Measurements from ENCODE around the gene ATF7. TPM values are rescaled to one million over a fixed set of nuclear protein-coding genes. Genes with fewer than 3 reads are reported as not detected.

Gene ATF7
- total and polyA plus RNA-seq, 9 of the 15 experiments (the other 6 are each of a cell fraction or from before 2014, with no cell fraction given) = 10.6 to 30.4 (median 20.7) TPM

GRCh38 chr12:53670971-53671370 lies 44.8 kb upstream of the ATF7 start:
- POLR2A ChIA-PET = interaction anchor here (0.6 kb wide), 1 partner anchor 15 kb away, joined by 4 read pairs; no protein-coding TSS in a partner anchor
- H3K9ac ChIP-seq (ENCODE audit: insufficient read depth in 1 of 2, low read depth in 2 of 2, low read length in 2 of 2) = no peak overlapping the region
- TF ChIP-seq TCF7 (IDR thresholded peaks at IDR 0.05; ENCODE audit: borderline replicate concordance) (no peak), KLF1 (tag; IDR thresholded peaks at IDR 0.05) (no peak), CSDE1 (IDR thresholded peaks at IDR 0.05) (no peak), RBFOX2 (IDR thresholded peaks at IDR 0.05; ENCODE audit: low read depth, low read length) (0 out of 2 replicates have a peak, but pooled peaks have one; percentile 35), FOSL1 (tag; conservative IDR thresholded peaks at IDR 0.05) (peak; percentile 37; the same call in 1 of the 2 replicates)
- no peaks in the 10 kb centered on the region for H3K27me3 ChIP-seq (ENCODE audit: control insufficient read depth in 2 of 2, insufficient read depth in 2 of 2, low read length in 2 of 2)
- in situ Hi-C loops (cut with MboI) (no loop called here), intact Hi-C loops (cut with micrococcal nuclease) (no loop called here)
- no peak for FAIRE-seq
- no peaks in the 10 kb centered on the region for H3K9me1 ChIP-seq (ENCODE audit: control insufficient read depth, insufficient read depth, low read length)
- H3K4me2 ChIP-seq (ENCODE audit: insufficient read depth, low read length) = no peak overlapping the region
- H3K79me2 ChIP-seq (ENCODE audit: control insufficient read depth, insufficient read depth, low read length) = peaks cover 56% of the 10 kb centered on the region
- H4K20me1 ChIP-seq (replicated peaks; ENCODE audit: control insufficient read depth, insufficient read depth, low read length) = no peaks in the 10 kb centered on the region
- H3K9me3 ChIP-seq (replicated peaks; ENCODE audit: control insufficient read depth, insufficient read depth, low read depth, low read length) = no peaks in the 10 kb centered on the region
- no peak overlapping the region for H2AFZ ChIP-seq (ENCODE audit: low read depth, low read length)
- H3K36me3 ChIP-seq (ENCODE audit: control insufficient read depth, insufficient read depth, low read length) = peaks cover 86% of the 10 kb centered on the region
- no TSS peak for BruUV-seq (replicated peaks)
- peaks cover 0 to 10% of the 10 kb centered on the region in 2 experiments; a peak in 3 of 5 replicates for H3K4me1 ChIP-seq (replicated peaks in 1 of 2; ENCODE audit: control insufficient read depth in 2 of 2, insufficient read depth in 2 of 2, low read length in 2 of 2)
- no peak overlapping the region for H3K4me3 ChIP-seq
- CTCF ChIA-PET (ENCODE audit: low intra/inter-chr PET ratio) = no interaction called here
- no peak overlapping the region for H3K27ac ChIP-seq (ENCODE audit: extremely low read depth, low read depth, low read length)
- no peak for DNase-seq (ENCODE audit: extremely low read depth in 1 of 4, low spot score in 3 of 4)
- ATAC-seq = no peak

- in situ Hi-C loops (cut with MboI) (no loop called here), intact Hi-C loops (cut with micrococcal nuclease) (no loop called here)
- H2AFZ ChIP-seq (ENCODE audit: low read depth, low read length) = no peak overlapping the region
- ATAC-seq = no peak
- H3K27me3 ChIP-seq (ENCODE audit: control insufficient read depth in 2 of 2, insufficient read depth in 2 of 2, low read length in 2 of 2) = no peaks in the 10 kb centered on the region
- no TSS peak for BruUV-seq (replicated peaks)
- no peaks in the 10 kb centered on the region for H4K20me1 ChIP-seq (replicated peaks; ENCODE audit: control insufficient read depth, insufficient read depth, low read length)
- POLR2A ChIA-PET = interaction anchor here (0.6 kb wide), 1 partner anchor 291 kb away, joined by 3 read pairs; no protein-coding TSS in a partner anchor
- H3K9ac ChIP-seq (ENCODE audit: insufficient read depth in 1 of 2, low read depth in 2 of 2, low read length in 2 of 2) = no peak overlapping the region
- FAIRE-seq = no peak
- no peaks in the 10 kb centered on the region for H3K9me3 ChIP-seq (replicated peaks; ENCODE audit: control insufficient read depth, insufficient read depth, low read depth, low read length)
- no peak overlapping the region; the same call in 2 of the 3 replicates for H3K27ac ChIP-seq (ENCODE audit: extremely low read depth, low read depth, low read length)
- CTCF ChIA-PET (ENCODE audit: low intra/inter-chr PET ratio) = no interaction called here
- no peak overlapping the region for H3K4me2 ChIP-seq (ENCODE audit: insufficient read depth, low read length)
- H3K9me1 ChIP-seq (ENCODE audit: control insufficient read depth, insufficient read depth, low read length) = no peaks in the 10 kb centered on the region
- H3K36me3 ChIP-seq (ENCODE audit: control insufficient read depth, insufficient read depth, low read length) = peaks cover 93% of the 10 kb centered on the region
- no peak overlapping the region for H3K4me3 ChIP-seq
- peaks cover 50% of the 10 kb centered on the region for H3K79me2 ChIP-seq (ENCODE audit: control insufficient read depth, insufficient read depth, low read length)
- 91% methylated on average over 4 of the region's 7 CpGs for WGBS (ENCODE audit: insufficient coverage, low coverage, missing lambda C conversion rate)
- no peak for DNase-seq (ENCODE audit: extremely low read depth in 1 of 4, low spot score in 3 of 4)
- peaks cover 0 to 10% of the 10 kb centered on the region in 2 experiments; a peak in 3 of 5 replicates for H3K4me1 ChIP-seq (replicated peaks in 1 of 2; ENCODE audit: control insufficient read depth in 2 of 2, insufficient read depth in 2 of 2, low read length in 2 of 2)
- TF ChIP-seq BDP1 (IDR thresholded peaks at IDR 0.05; ENCODE audit: insufficient read depth, insufficient read length) (no peak), ZNF121 (CRISPR knock-in tag; conservative IDR thresholded peaks at IDR 0.05) (no peak), SNAPC5 (CRISPR knock-in tag; IDR thresholded peaks at IDR 0.05) (no peak), RBM25 (IDR thresholded peaks at IDR 0.05; ENCODE audit: low read depth, low read length, severe bottlenecking) (no peak), U2AF1 (optimal IDR thresholded peaks at IDR 0.05; ENCODE audit: low read depth, low read length) (no peak), CHD1 (IDR thresholded peaks at IDR 0.05; ENCODE audit: low read length) (no peak), TCFL5 (CRISPR knock-in tag; conservative IDR thresholded peaks at IDR 0.05) (no peak), ZBTB34 (CRISPR knock-in tag; IDR thresholded peaks at IDR 0.05) (no peak), ZNF280B (CRISPR knock-in tag; IDR thresholded peaks at IDR 0.05) (no peak), ILF3 (IDR thresholded peaks at IDR 0.05; ENCODE audit: borderline replicate concordance) (no peak)
These were observed 44.1 kb upstream of the ATF7 start for GRCh38 chr12:53670308-53670707.

Data from K562 (cell line).